Measurements from ENCODE around the gene GNL1. TPM values are rescaled to one million over a fixed set of nuclear protein-coding genes. Genes with fewer than 3 reads are reported as not detected.
"Not testable (repeated sequence)": the region's sequence is repeated elsewhere in the genome, so short reads cannot be mapped to it uniquely, and the experiment has no call there.

GNL1 gene
- 10 to 100 TPM; 27.9 to 29.0 TPM for polyA plus RNA-seq

- Histone ChIP-seq H3K27ac (ENCODE audit: low read depth in 2 of 2, low read length in 1 of 2) (peak within 1 kb of the TSS; percentile 94 to 99), H3K27me3 (ENCODE audit: control insufficient read depth in 1 of 2, insufficient read depth in 2 of 2, low read length in 2 of 2) (no peaks in the 10 kb centered on the region), H3K4me1 (ENCODE audit: control insufficient read depth in 2 of 2, insufficient read depth in 2 of 2, low read length in 1 of 2) (peaks cover 0 to 4% of the 10 kb centered on the region in 2 donors), H3K9me3 (ENCODE audit: control insufficient read depth in 2 of 2, insufficient read depth in 1 of 2, low read depth in 1 of 2, low read length in 1 of 2) (no peaks in the 10 kb centered on the region), H3K36me3 (ENCODE audit: control insufficient read depth in 2 of 2, insufficient read depth in 2 of 2, low read length in 1 of 2) (peaks cover 0 to 18% of the 10 kb centered on the region in 2 donors), H3K4me3 (ENCODE audit: low read depth in 1 of 2, low read length in 2 of 2) (peak within 1 kb of the TSS; percentile 82 to 95)
- WGBS, 2 donors = 0% methylated on average over 69 to 71 of the region's 71 CpGs
Observed at GRCh38 chr6:30556066-30556905, at the start of gene GNL1. Gene GNL1, minus strand, starts transcription at chr6:30556489. Its CDS starts 286 bp downstream, at chr6:30556203.

- peaks cover 52 to 59% of the 10 kb centered on the region in 2 donors for H3K36me3 ChIP-seq (ENCODE audit: control insufficient read depth in 2 of 2, insufficient read depth in 2 of 2, low read length in 1 of 2)
- 93 to 95% methylated on average over 13 of the region's 13 CpGs for WGBS, 2 donors
Observed at GRCh38 chr6:30603961-30604360, 47.7 kb upstream of the GNL1 start.

DNA sequence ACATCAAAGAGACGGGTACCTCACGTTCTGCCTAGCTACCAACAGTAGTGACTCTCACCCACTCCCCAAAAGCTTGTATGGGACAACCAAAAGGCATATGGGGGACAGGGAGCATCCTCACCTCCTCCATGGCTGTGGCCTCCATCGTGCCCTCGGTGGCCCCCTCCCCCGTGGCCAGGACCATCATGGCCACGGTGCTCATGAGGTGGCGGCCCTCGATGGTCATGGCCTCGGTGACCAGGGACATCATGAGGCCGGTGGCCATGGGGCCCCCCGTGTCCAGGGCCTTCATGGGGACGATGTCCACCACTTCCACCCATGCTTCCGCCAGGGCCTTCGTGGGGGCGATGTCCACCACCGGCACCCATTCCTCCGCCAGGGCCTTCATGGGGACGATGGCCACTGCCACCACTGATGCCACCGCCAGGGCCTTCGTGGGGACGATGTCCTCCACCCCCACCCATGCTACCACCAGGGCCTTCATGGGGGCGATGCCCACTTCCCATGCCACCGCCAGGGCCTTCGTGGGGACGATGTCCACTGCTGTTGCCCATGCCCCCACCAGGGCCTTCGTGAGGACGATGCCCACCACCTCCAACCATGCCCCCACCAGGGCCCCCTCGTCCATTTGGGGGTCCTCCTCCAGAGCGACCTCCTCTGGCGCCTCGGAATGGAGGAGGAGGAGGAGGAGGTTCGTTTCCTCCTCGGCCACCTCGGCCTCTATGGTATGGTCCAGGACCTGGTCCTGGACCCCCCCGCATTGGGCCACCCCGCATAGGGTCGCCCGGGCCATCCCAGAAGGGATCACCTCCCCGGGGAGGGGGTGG is 45.7 kb upstream of the GNL1 start:
- H3K27ac ChIP-seq (ENCODE audit: low read depth in 2 of 2, low read length in 1 of 2) = no peak overlapping the region
- H3K27me3 ChIP-seq (ENCODE audit: control insufficient read depth in 1 of 2, insufficient read depth in 2 of 2, low read length in 2 of 2) = no peaks in the 10 kb centered on the region
- peaks cover 52 to 54% of the 10 kb centered on the region in 2 donors for H3K36me3 ChIP-seq (ENCODE audit: control insufficient read depth in 2 of 2, insufficient read depth in 2 of 2, low read length in 1 of 2)
- peaks cover 0 to 2% of the 10 kb centered on the region in 2 donors for H3K4me1 ChIP-seq (ENCODE audit: control insufficient read depth in 2 of 2, insufficient read depth in 2 of 2, low read length in 1 of 2)
- WGBS, 2 donors = 89 to 91% methylated on average over 34 to 39 of the region's 39 CpGs
- H3K4me3 ChIP-seq (ENCODE audit: low read depth in 1 of 2, low read length in 2 of 2) = no peak overlapping the region
- no peaks in the 10 kb centered on the region for H3K9me3 ChIP-seq (ENCODE audit: control insufficient read depth in 2 of 2, insufficient read depth in 1 of 2, low read depth in 1 of 2, low read length in 1 of 2)

More at GRCh38 chr6:30603961-30604360, 47.7 kb upstream of the GNL1 start:
- peaks cover 0 to 2% of the 10 kb centered on the region in 2 donors for H3K4me1 ChIP-seq (ENCODE audit: control insufficient read depth in 2 of 2, insufficient read depth in 2 of 2, low read length in 1 of 2)
- no peak overlapping the region for H3K27ac ChIP-seq (ENCODE audit: low read depth in 2 of 2, low read length in 1 of 2)
- H3K4me3 ChIP-seq (ENCODE audit: low read depth in 1 of 2, low read length in 2 of 2) = no peak overlapping the region
- no peaks in the 10 kb centered on the region for H3K27me3 ChIP-seq (ENCODE audit: control insufficient read depth in 1 of 2, insufficient read depth in 2 of 2, low read length in 2 of 2)
- H3K9me3 ChIP-seq (ENCODE audit: control insufficient read depth in 2 of 2, insufficient read depth in 1 of 2, low read depth in 1 of 2, low read length in 1 of 2) = no peaks in the 10 kb centered on the region

GRCh38 chr6:30601436-30601814 is 45.1 kb upstream of the GNL1 start:
- WGBS, 2 donors = 58 to 59% methylated on average over 6 of the region's 6 CpGs
- peaks cover 0 to 2% of the 10 kb centered on the region in 2 donors for H3K4me1 ChIP-seq (ENCODE audit: control insufficient read depth in 2 of 2, insufficient read depth in 2 of 2, low read length in 1 of 2)
- peak overlapping the region in 1 of 2 donors; percentile 5 for H3K27ac ChIP-seq (ENCODE audit: low read depth in 2 of 2, low read length in 1 of 2)
- peaks cover 48 to 52% of the 10 kb centered on the region in 2 donors for H3K36me3 ChIP-seq (ENCODE audit: control insufficient read depth in 2 of 2, insufficient read depth in 2 of 2, low read length in 1 of 2)
- no peaks in the 10 kb centered on the region for H3K9me3 ChIP-seq (ENCODE audit: control insufficient read depth in 2 of 2, insufficient read depth in 1 of 2, low read depth in 1 of 2, low read length in 1 of 2)
- no peak overlapping the region for H3K4me3 ChIP-seq (ENCODE audit: low read depth in 1 of 2, low read length in 2 of 2)
- no peaks in the 10 kb centered on the region for H3K27me3 ChIP-seq (ENCODE audit: control insufficient read depth in 1 of 2, insufficient read depth in 2 of 2, low read length in 2 of 2)

DNA sequence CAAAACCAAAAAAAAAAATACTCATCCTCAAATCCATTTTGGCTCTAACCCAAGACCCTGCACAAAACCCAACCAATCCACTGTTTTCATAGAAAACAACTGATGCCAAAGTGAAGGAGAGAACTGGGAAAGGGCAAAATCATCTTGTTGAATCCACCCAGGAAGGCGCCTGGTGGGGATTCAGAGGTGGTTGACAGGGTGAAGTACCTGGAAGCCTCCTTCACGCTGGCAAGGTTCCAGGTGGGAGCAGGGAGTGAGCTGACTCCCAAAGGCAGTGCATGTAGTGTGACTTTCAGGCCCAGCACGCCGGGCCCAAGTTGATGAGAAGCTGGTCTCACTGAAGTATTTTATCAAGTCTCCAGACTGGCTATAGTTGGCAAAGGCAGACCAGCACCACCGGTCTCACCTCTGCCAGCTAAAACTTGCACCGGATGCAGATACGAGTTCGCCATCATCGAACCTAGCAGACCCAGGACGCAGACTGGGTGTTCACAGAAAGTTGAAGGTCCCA is 44.2 kb upstream of the GNL1 start:
- WGBS, 2 donors = 65 to 68% methylated on average over 10 of the region's 10 CpGs
- Histone ChIP-seq H3K36me3 (ENCODE audit: control insufficient read depth in 2 of 2, insufficient read depth in 2 of 2, low read length in 1 of 2) (peaks cover 42 to 45% of the 10 kb centered on the region in 2 donors), H3K4me1 (ENCODE audit: control insufficient read depth in 2 of 2, insufficient read depth in 2 of 2, low read length in 1 of 2) (peaks cover 0 to 2% of the 10 kb centered on the region in 2 donors)

GRCh38 chr6:30599625-30600324 is 43.5 kb upstream of the GNL1 start:
- Histone ChIP-seq H3K27ac (ENCODE audit: low read depth in 2 of 2, low read length in 1 of 2) (no peak overlapping the region), H3K4me3 (ENCODE audit: low read depth in 1 of 2, low read length in 2 of 2) (no peak overlapping the region), H3K36me3 (ENCODE audit: control insufficient read depth in 2 of 2, insufficient read depth in 2 of 2, low read length in 1 of 2) (peaks cover 38 to 40% of the 10 kb centered on the region in 2 donors)

More for the DNA sequence above, 44.2 kb upstream of the GNL1 start:
- no peaks in the 10 kb centered on the region for H3K27me3 ChIP-seq (ENCODE audit: control insufficient read depth in 1 of 2, insufficient read depth in 2 of 2, low read length in 2 of 2)
- H3K27ac ChIP-seq (ENCODE audit: low read depth in 2 of 2, low read length in 1 of 2) = no peak overlapping the region
- no peaks in the 10 kb centered on the region for H3K9me3 ChIP-seq (ENCODE audit: control insufficient read depth in 2 of 2, insufficient read depth in 1 of 2, low read depth in 1 of 2, low read length in 1 of 2)
- no peak overlapping the region for H3K4me3 ChIP-seq (ENCODE audit: low read depth in 1 of 2, low read length in 2 of 2)

DNA sequence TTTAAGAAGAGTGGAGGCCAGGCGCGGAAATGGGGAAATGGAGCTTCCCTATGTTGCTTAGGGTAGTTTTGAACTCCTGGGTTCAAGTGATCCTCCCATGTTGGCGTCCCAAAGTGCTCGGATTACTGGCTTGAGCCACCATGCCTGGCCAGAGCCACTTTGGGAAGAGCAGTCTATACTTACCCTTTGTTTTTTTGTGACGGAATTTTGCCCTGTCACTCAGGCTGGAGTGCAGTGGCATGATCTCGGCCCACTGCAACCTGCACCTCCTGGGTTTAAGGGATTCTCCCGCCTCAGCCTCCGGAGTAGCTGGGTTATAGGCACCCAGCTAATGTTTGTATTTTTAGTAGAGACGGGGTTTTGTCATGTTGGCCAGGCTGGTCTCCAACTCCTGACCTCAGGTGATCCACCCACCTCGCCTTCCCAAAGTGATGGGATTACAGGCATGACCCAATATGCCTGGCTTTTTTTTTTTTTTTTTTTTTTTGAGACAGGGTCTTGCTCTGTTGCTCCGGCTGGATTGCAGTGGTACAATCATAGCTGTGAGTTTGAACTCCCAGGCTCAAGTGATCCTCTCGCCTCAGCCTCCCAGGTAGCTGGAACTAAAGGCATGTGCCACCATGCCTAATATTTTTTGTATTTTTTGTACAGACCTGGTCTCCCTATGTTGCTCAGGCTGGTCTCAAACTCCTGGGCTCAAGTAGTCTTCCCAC is 42.8 kb upstream of the GNL1 start:
- no peak overlapping the region for H3K27ac ChIP-seq (ENCODE audit: low read depth in 2 of 2, low read length in 1 of 2)

More at GRCh38 chr6:30599625-30600324, 43.5 kb upstream of the GNL1 start:
- Histone ChIP-seq H3K9me3 (ENCODE audit: control insufficient read depth in 2 of 2, insufficient read depth in 1 of 2, low read depth in 1 of 2, low read length in 1 of 2) (no peaks in the 10 kb centered on the region), H3K27me3 (ENCODE audit: control insufficient read depth in 1 of 2, insufficient read depth in 2 of 2, low read length in 2 of 2) (no peaks in the 10 kb centered on the region), H3K4me1 (ENCODE audit: control insufficient read depth in 2 of 2, insufficient read depth in 2 of 2, low read length in 1 of 2) (peaks cover 0 to 2% of the 10 kb centered on the region in 2 donors)
- WGBS, 2 donors = 72 to 77% methylated on average over 13 of the region's 13 CpGs

DNA sequence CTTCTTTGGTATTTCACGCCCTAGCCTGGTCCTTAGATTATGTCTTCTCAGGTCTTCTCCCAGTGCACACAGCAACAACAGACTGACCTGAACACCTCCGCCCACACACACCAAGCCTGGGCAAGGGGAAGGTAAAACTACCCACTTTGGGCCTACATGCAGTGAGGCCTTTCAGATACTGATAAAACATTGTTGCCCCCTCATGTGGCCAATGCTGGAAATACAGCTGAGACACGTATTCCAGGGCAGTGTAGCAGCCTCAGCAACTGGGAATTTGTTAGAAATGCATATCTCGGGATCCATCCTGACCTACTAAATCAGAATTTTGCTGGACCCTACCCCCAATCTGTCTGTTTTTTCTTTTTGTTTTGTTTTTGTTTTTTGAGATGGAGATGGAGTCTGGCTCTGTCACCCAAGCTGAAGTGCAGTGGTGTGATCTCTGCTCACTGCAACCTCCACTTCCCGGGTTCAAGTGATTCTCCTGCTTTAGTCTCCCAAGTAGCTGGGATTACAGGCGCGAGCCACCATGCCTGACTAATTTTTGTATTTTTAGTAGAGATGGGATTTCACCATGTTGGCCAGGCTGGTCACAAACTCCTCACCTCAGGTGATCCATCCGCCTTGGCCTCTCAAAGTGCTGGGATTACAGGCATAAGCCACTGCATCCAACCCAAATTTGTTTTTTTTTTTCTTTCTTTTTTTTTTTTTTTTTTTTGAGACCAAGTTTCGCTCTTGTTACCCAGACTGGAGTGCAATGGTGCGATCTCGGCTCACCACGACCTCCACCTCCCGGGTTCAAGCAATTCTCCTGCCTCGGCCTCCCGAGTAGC is 41.2 kb upstream of the GNL1 start:
- not testable (repeated sequence) for H3K27ac ChIP-seq (ENCODE audit: low read depth in 2 of 2, low read length in 1 of 2); H3K4me1 ChIP-seq (ENCODE audit: control insufficient read depth in 2 of 2, insufficient read depth in 2 of 2, low read length in 1 of 2); H3K4me3 ChIP-seq (ENCODE audit: low read depth in 1 of 2, low read length in 2 of 2); H3K27me3 ChIP-seq (ENCODE audit: control insufficient read depth in 1 of 2, insufficient read depth in 2 of 2, low read length in 2 of 2); H3K9me3 ChIP-seq (ENCODE audit: control insufficient read depth in 2 of 2, insufficient read depth in 1 of 2, low read depth in 1 of 2, low read length in 1 of 2)
- WGBS, 2 donors = 73 to 74% methylated on average over 12 to 15 of the region's 15 CpGs
- H3K36me3 ChIP-seq (ENCODE audit: control insufficient read depth in 2 of 2, insufficient read depth in 2 of 2, low read length in 1 of 2) = peaks cover 19 to 20% of the 10 kb centered on the region in 2 donors

More for the DNA sequence above, 42.8 kb upstream of the GNL1 start:
- Histone ChIP-seq H3K4me1 (ENCODE audit: control insufficient read depth in 2 of 2, insufficient read depth in 2 of 2, low read length in 1 of 2) (peaks cover 0 to 2% of the 10 kb centered on the region in 2 donors), H3K27me3 (ENCODE audit: control insufficient read depth in 1 of 2, insufficient read depth in 2 of 2, low read length in 2 of 2) (no peaks in the 10 kb centered on the region), H3K9me3 (ENCODE audit: control insufficient read depth in 2 of 2, insufficient read depth in 1 of 2, low read depth in 1 of 2, low read length in 1 of 2) (no peaks in the 10 kb centered on the region), H3K36me3 (ENCODE audit: control insufficient read depth in 2 of 2, insufficient read depth in 2 of 2, low read length in 1 of 2) (peaks cover 32 to 35% of the 10 kb centered on the region in 2 donors), H3K4me3 (ENCODE audit: low read depth in 1 of 2, low read length in 2 of 2) (no peak overlapping the region)
- 66 to 76% methylated on average over 12 of the region's 12 CpGs for WGBS, 2 donors

Data from esophagus (tissue), 2 donors.